Measurements from ENCODE around the gene RFC3.

The RFC3 gene

DNA sequence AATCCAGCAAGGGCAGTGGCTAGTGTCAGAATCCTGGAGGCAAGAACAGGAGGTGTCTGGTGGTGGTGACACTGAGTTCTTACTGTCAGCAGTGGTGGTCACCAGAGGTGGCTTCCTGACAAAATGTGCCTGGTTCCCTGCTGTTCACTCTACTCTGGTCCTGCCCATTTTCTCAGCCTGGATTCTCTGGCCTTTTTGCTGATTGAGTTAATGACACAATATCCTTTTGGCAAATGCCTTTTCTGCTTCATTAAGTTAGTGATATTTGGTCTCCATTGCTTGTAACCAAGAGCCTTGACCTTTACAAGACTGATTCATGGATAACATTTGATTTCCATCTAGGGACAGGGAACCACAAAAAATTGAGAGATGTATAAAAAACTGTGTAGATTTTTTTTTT is 51.1 kb downstream of the RFC3 start:
- no peak for DNase-seq

DNA sequence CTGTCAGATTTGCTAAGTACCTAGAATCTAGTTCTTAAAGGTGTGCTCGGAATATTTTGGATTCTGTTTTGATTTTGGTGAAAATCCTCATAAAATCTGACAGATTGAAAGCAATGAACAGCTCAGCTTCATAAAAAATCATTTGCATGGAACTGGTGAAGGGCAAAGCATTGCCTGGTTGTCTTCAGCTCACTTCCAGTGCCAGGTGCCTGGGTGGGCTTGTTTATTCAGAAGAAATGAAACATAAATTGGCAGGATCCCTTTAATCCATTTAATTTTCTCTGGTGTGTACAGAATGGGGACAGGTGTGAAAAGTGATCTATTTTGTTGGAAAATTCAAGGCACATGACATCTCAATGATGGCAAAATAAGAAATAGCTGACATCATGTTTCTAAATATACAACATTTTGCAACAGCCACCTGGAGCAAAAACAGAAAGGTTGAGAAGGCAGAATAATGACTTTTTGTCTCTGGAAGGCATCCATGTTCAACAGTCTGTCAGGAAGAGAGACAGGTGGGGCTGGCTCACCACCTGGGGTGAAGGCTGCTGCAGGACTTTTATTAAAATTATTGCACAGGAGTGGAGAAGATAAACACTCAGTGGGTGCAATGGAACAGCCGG is 52.2 kb downstream of the RFC3 start:
- no peak for DNase-seq

- no peak for DNase-seq
Observed at GRCh38 chr13:33871207-33872004, 53.5 kb downstream of the RFC3 start.

DNA sequence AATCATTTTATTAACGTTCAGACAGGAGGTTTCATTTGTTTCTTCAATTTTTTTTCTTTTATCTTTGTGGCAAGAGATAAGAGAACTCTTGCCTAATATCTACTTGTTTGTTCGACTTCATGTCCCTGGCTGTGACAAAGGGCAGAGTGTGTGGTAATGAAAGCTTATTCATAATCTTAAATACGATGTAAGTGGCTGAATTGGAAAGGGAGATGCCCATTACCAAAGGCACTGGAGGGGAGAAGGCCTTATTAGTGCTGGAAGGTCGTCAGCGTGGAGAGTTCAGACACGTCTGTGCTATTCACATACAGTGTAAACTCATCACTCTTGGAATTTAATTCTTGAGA is 54.0 kb downstream of the RFC3 start:
- no peak for DNase-seq

DNA sequence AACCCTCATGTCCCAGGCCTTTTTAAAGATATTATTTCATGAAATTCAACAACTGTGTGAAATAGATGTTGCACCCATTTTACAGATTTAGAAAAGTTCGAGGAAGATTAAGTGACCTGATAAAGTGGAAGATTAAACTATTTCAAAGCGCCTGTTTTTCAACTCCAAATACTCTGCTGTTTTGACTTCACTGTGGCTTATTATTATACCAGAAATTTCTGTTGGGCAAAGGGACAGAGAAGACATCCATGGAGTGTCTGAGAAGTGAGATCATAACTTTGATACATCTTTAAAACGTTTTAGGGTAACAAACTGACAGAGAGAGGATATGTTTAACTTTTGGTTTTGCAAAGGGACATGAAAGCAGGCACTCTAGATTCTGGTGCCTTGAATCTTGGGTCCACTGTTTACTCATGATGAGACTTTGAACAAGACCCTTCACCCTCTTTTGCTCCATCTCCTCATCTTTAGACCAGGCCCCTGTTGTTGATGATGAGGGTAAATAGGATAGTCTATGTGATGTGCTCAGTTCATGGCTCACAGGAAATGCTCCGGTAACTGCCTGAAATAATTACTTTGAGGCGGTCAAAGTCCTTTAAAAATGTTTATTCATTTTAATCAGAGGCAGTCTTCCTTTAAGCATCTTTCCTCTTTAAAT is 55.4 kb downstream of the RFC3 start:
- no peak for DNase-seq

DNA sequence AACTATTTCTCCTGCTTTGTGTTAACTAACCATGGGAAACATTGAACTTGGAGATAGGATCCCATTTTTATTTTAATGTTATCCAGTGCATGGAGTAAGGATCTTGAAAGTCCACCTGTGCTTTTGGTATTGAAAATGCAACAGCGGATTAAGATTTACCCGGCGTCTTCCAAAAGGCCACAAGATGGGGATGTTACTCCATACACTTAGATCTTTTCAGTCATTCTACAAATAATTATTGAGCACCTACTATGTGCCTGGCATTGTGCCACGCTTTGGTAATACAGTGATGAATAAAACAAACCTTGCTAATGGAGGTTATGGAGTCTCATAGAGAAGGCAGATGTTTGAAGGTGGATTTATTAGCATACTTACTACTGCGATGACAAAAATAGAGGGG is 56.9 kb downstream of the RFC3 start:
- DNase-seq, result no peak

DNA sequence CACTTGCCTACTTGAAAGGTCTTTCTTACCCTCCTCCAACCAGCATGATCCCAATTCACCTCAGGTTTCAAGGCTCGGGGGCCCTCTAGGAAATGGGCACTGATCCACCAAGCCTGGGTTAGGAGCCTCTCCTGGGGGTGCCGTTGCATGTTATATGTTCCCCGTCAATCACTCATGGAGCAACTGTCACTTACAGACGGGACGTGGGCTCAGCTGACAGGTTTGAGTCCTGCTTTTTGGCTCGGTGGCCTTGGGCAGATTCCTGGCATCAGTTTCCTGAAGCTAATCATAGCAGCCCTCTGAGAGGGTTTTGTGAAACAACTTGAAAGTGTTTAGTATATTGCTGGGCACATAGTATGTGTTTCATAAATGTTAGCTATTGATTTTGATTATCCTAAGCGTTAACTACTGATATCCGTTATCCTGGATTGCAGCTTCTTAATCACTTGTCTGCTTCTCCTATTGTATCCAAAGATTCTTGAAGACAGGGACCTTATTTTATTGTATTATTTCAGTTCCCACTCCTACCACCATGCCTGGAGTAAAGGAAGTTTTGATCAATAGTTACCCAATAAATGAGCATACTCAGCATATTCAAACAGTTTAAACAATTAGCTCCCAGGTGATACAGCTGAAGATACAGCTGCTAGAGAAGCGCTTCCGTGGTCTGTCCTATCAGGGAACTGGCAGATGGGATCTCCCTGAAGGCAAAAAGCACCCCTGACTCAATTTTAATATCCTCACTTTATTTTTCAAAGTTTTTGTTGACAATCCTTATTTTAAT is 57.9 kb downstream of the RFC3 start:
- no peak for DNase-seq

DNA sequence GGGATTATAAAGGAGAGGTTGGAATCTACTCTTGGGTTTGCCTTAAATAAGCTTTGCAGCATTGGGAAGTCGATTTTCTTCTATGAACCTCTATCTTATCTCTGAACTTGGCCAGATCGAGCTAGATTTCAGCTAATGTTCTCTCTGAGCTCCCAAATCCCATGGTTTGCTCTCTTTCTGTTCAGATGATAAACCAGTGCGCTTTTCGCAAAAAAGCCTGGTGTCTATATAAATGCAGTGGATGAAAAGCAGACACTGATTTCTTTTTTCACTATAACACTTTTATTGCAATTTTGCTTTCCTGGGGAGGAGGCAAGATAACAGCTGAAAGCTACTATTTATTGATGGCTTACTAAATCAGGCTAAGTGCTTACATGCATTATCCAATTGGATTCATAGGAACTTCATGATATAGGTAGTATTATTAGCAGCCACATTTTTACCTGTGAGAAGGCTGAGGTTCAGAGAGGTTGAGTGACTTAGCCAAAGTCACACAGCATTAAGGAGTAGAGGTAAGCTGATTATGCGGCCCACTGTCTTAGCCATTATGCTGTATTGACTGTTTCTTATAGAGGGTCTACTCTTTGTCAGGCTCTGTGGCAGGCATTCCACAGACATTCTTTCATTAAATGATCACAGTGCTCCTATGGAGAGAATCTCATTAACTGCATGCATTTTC is 58.9 kb downstream of the RFC3 start:
- DNase-seq, result no peak

GRCh38 chr13:33879118-33879517 is 61.2 kb downstream of the RFC3 start:
- DNase-seq, result no peak

GRCh38 chr13:33882804-33883203 is 64.9 kb downstream of the RFC3 start:
- DNase-seq, result no peak

DNA sequence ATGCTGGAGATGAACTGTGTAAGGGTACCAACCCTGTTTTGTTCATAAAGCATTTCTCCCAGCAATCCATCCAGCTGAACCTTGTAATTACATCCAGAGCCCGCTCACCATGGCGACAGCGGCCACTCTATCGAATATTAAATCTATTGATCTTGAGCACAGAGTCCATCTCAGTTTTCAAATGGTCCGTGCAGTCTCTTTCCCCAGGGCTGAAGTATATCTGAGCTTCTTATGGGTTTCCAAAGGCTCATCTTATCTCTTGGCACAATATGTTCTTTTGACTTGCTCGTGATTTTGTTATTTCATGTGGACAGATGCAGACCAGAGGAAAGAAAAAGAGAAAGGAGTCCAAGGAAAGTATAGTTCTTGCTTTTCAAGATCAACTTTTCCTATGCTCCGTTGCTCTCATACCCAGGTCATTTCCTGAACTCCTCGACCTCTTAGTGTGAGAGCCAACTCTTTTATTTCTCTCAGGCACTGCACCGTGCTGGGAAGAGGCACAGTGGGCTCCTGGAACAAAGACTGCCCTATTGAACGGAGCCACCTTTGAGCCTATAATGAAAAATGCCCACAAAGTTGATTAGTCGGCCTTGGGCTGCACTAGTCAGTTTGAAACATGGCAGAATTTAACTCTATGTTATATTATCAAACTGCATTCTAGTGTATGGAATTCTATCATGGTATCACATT is 66.7 kb downstream of the RFC3 start:
- DNase-seq, result no peak

All from CD4-positive, alpha-beta T cell treated with Interleukin-10 for 1 hour (primary cell).